Stimulated activated CD4-positive, alpha-beta T cell treated with anti-CD3 and anti-CD28 coated beads, Interleukin-12 subunit alpha, Interleukin-12 subunit beta, amount 100 ng/mL, for 48 hours (primary cell): Measurements from ENCODE around the gene APBB2.

Experiments
- DNase-seq, 3 donors: peaks; one replicate each; pipeline ENCODE4 v3.0.0-alpha.2; 2020; ENCODE audit warnings: low read depth in 2 of 3, low spot score in 1 of 3

The APBB2 gene

GRCh38 chr4:41106694-41107419 is 107.5 kb downstream of the APBB2 start:
- no peak for DNase-seq

- DNase-seq = no peak
These were observed 108.3 kb downstream of the APBB2 start for GRCh38 chr4:41106081-41106480.

GRCh38 chr4:41104155-41104554 is 110.2 kb downstream of the APBB2 start:
- DNase-seq = no peak

- no peak for DNase-seq
These were observed 110.7 kb downstream of the APBB2 start for GRCh38 chr4:41103657-41104056.

GRCh38 chr4:41102414-41103092 is 111.8 kb downstream of the APBB2 start:
- DNase-seq = no peak

GRCh38 chr4:41098093-41099048 is 116.0 kb downstream of the APBB2 start:
- no peak for DNase-seq

GRCh38 chr4:41095973-41096372 is 118.4 kb downstream of the APBB2 start:
- no peak for DNase-seq

- DNase-seq = no peak
These were observed 119.0 kb downstream of the APBB2 start for GRCh38 chr4:41095192-41095872.

GRCh38 chr4:41092128-41092527 is 122.2 kb downstream of the APBB2 start:
- DNase-seq = no peak

GRCh38 chr4:41081847-41082246 is 132.5 kb downstream of the APBB2 start:
- no peak for DNase-seq

GRCh38 chr4:41080976-41081375 is 133.4 kb downstream of the APBB2 start:
- no peak for DNase-seq

- no peak for DNase-seq
These were observed 134.3 kb downstream of the APBB2 start for GRCh38 chr4:41079881-41080560.

GRCh38 chr4:41077628-41078027 is 136.7 kb downstream of the APBB2 start:
- no peak for DNase-seq

- no peak for DNase-seq
These were observed 137.9 kb downstream of the APBB2 start for GRCh38 chr4:41076481-41076880.

- DNase-seq = no peak
These were observed 140.1 kb downstream of the APBB2 start for GRCh38 chr4:41074215-41074614.

- no peak for DNase-seq
These were observed 142.1 kb downstream of the APBB2 start for GRCh38 chr4:41072021-41072777.

- no peak for DNase-seq
These were observed 143.6 kb downstream of the APBB2 start for GRCh38 chr4:41070516-41071281.

GRCh38 chr4:41069838-41070237 is 144.5 kb downstream of the APBB2 start:
- no peak for DNase-seq

GRCh38 chr4:41069257-41069656 is 145.1 kb downstream of the APBB2 start:
- no peak for DNase-seq
